Liver (tissue), 9 donors: Measurements from ENCODE around the gene NT5C1A. TPM values are rescaled to one million over a fixed set of nuclear protein-coding genes. Genes with fewer than 3 reads are reported as not detected.

Experiments used
- DNase-seq: peaks from one replicate; pipeline ENCODE4 v3.0.0-alpha.2; 2017; ENCODE audit warnings: low spot score
- H3K27ac ChIP-seq, 2 donors: one replicate each; pipeline ENCODE4 v1.7.0; 2013; ENCODE audit warnings: inconsistent platforms in 2 of 2, low read length in 2 of 2, control low read depth in 1 of 2, low read depth in 1 of 2, mild to moderate bottlenecking in 1 of 2
- H3K27me3 ChIP-seq, 4 donors: one replicate each; pipeline versions ENCODE4 v1.6.1 to v1.7.0; 2013; ENCODE audit warnings: low read length in 3 of 4, inconsistent platforms in 1 of 4, mild to moderate bottlenecking in 1 of 4, moderate library complexity in 1 of 4; ENCODE audit not compliant: control insufficient read depth in 4 of 4, insufficient read depth in 4 of 4
- H3K36me3 ChIP-seq, 4 donors: one replicate each; pipeline versions ENCODE4 v1.6.1 to v1.7.0; 2013; ENCODE audit warnings: low read length in 3 of 4, mild to moderate bottlenecking in 3 of 4, low read depth in 1 of 4, moderate library complexity in 1 of 4; ENCODE audit not compliant: control insufficient read depth in 4 of 4, insufficient read depth in 3 of 4
- H3K4me1 ChIP-seq, 4 donors: one replicate each; pipeline versions ENCODE4 v1.6.1 to v1.7.0; 2013; ENCODE audit warnings: low read length in 3 of 4, mild to moderate bottlenecking in 3 of 4, moderate library complexity in 1 of 4; ENCODE audit not compliant: control insufficient read depth in 4 of 4, insufficient read depth in 4 of 4
- H3K4me3 ChIP-seq, 3 donors: one replicate each; pipeline versions ENCODE4 v1.6.1 to v1.7.0; 2013; ENCODE audit warnings: low read length in 3 of 3, control low read depth in 1 of 3, low read depth in 1 of 3, mild to moderate bottlenecking in 1 of 3
- H3K9ac ChIP-seq, 2 donors: one replicate each; pipeline ENCODE4 v1.7.0; 2013; ENCODE audit warnings: low read length in 2 of 2, mild to moderate bottlenecking in 2 of 2, moderate library complexity in 2 of 2, control low read depth in 1 of 2, low read depth in 1 of 2
- H3K9me3 ChIP-seq, 4 donors: one replicate each; pipeline versions ENCODE4 v1.6.1 to v1.7.0; 2013; ENCODE audit warnings: low read length in 3 of 4; ENCODE audit not compliant: control insufficient read depth in 4 of 4
- ATF3 ChIP-seq: IDR thresholded peaks from 2 replicates; pipeline ENCODE4 v1.6.1; 2016; ENCODE audit warnings: antibody characterized with exemption
- CTCF ChIP-seq: fragments of 150-350 bp; IDR thresholded peaks from 2 replicates; pipeline ENCODE4 v1.5.1; 2017; ENCODE audit warnings: improper control_type of control experiment, low read depth, low read length; ENCODE audit not compliant: missing input control
- EGR1 ChIP-seq, 2 donors: IDR thresholded peaks; 2 replicates each; pipeline ENCODE4 v1.6.1; 2016 to 2018; ENCODE audit warnings: antibody characterized with exemption in 2 of 2, low read depth in 2 of 2
- FOXA1 ChIP-seq: IDR thresholded peaks from 2 replicates; pipeline ENCODE4 v1.6.1; 2016; ENCODE audit warnings: antibody characterized with exemption
- FOXA2 ChIP-seq: IDR thresholded peaks from 2 replicates; pipeline ENCODE4 v1.6.1; 2016; ENCODE audit warnings: antibody characterized with exemption
- GABPA ChIP-seq, 2 donors: IDR thresholded peaks in 1 of 2; conservative IDR thresholded peaks in 1 of 2; 2 replicates each; pipeline ENCODE4 v1.6.1; 2016; ENCODE audit warnings: antibody characterized with exemption in 2 of 2, mild to moderate bottlenecking in 1 of 2, moderate library complexity in 1 of 2
- HNF4A ChIP-seq, 2 donors: conservative IDR thresholded peaks; 2 replicates each; pipeline ENCODE4 v1.6.1; 2016; ENCODE audit warnings: antibody characterized with exemption in 2 of 2, mild to moderate bottlenecking in 2 of 2
- HNF4G ChIP-seq: IDR thresholded peaks from 2 replicates; pipeline ENCODE4 v1.6.1; 2016; ENCODE audit warnings: antibody characterized with exemption
- JUND ChIP-seq, 2 donors: IDR thresholded peaks; 2 replicates each; pipeline ENCODE4 v1.6.1; 2016; ENCODE audit warnings: antibody characterized with exemption in 2 of 2
- MAX ChIP-seq: IDR thresholded peaks from 2 replicates; pipeline ENCODE4 v1.6.1; 2016; ENCODE audit warnings: antibody characterized with exemption
- NR2F2 ChIP-seq: IDR thresholded peaks from 2 replicates; pipeline ENCODE4 v1.6.1; 2016; ENCODE audit warnings: antibody characterized with exemption
- RAD21 ChIP-seq, 2 donors: IDR thresholded peaks; 2 replicates each; pipeline ENCODE4 v1.6.1; 2016; ENCODE audit warnings: antibody characterized with exemption in 2 of 2, mild to moderate bottlenecking in 2 of 2
- REST ChIP-seq: IDR thresholded peaks from 2 replicates; pipeline ENCODE4 v1.6.1; 2016; ENCODE audit warnings: antibody characterized with exemption, mild to moderate bottlenecking
- RXRA ChIP-seq, 2 donors: IDR thresholded peaks; 2 replicates each; pipeline ENCODE4 v1.6.1; 2017 to 2018; ENCODE audit warnings: antibody characterized with exemption in 2 of 2, mild to moderate bottlenecking in 1 of 2
- SP1 ChIP-seq: IDR thresholded peaks from 2 replicates; pipeline ENCODE4 v1.6.1; 2018; ENCODE audit warnings: antibody characterized with exemption, mild to moderate bottlenecking
- YY1 ChIP-seq: IDR thresholded peaks from 2 replicates; pipeline ENCODE4 v1.6.1; 2016; ENCODE audit warnings: antibody characterized with exemption, mild to moderate bottlenecking
- ZBTB33 ChIP-seq: IDR thresholded peaks from 2 replicates; pipeline ENCODE4 v1.6.1; 2016; ENCODE audit warnings: antibody characterized with exemption
- WGBS: extraction: QIAGEN DNeasy Blood & Tissue Kit; methylation state at CpG from one replicate; pipeline ENCODE4 v1.1.7; 2013; 5-methylcytosine and 5-hydroxymethylcytosine counted together
- polyA plus RNA-seq, 2 donors: library from polyadenylated mRNA; stranded (reverse) in 1 of 2; unstranded in 1 of 2; fragments of 200-250 nt in 1 of 2; fragments of >200 nt in 1 of 2; fragmentation: Nextera tagmentation in 1 of 2; extraction: Ambion mirVana in 1 of 2; gene quantifications; one replicate each; pipeline versions ENCODE4 v1.2.1 to v1.2.3, GENCODE V29; 2013 to 2015
- total RNA-seq, 2 donors: library from RNA; depleted of rRNA; stranded (reverse); fragments of >200 nt; gene quantifications; one replicate each; pipeline ENCODE4 v1.2.3, GENCODE V29; 2014
- donor health status: healthy.
- donor health status: healthy.
- donor health status: healthy.
- donor health status: healthy.
- donor health status: healthy.

Gene NT5C1A
- total and polyA plus RNA-seq, 4 donors: 0.05 to 0.08 TPM; not detected in 2

GRCh38 chr1:39676948-39677548 lies 5.1 kb upstream of the NT5C1A start (continued):
- no peak for TF ChIP-seq REST
- no peak for TF ChIP-seq ATF3
- TF ChIP-seq RAD21 (IDR thresholded peaks at IDR 0.05): no peak
- TF ChIP-seq FOXA1: no peak
- no peak for TF ChIP-seq HNF4G
- no peak for TF ChIP-seq SP1
- no peak for TF ChIP-seq FOXA2

- H3K36me3 ChIP-seq: no peaks in the 10 kb centered on the region
- H3K27me3 ChIP-seq: peaks cover 0 to 5% (median 3%) of the 10 kb centered on the region in 4 donors
- peaks cover 2 to 14% (median 4%) of the 10 kb centered on the region in 4 donors for H3K4me1 ChIP-seq
- TF ChIP-seq ATF3: no peak
- no peak for TF ChIP-seq EGR1 (IDR thresholded peaks at IDR 0.05; ENCODE audit: low read depth in 2 of 2)
- no peak for TF ChIP-seq FOXA1
- no peak for TF ChIP-seq RXRA (IDR thresholded peaks at IDR 0.05)
- TF ChIP-seq REST: no peak
- no peak for TF ChIP-seq HNF4A (conservative IDR thresholded peaks at IDR 0.05)
- TF ChIP-seq RAD21 (IDR thresholded peaks at IDR 0.05): no peak
- TF ChIP-seq CTCF: no peak
- no peak for TF ChIP-seq GABPA (IDR thresholded peaks at IDR 0.05 in 1 of 2, conservative IDR thresholded peaks at IDR 0.05 in 1 of 2)
- TF ChIP-seq JUND (IDR thresholded peaks at IDR 0.05): no peak
- no peak for TF ChIP-seq NR2F2
- no peak for TF ChIP-seq SP1
- TF ChIP-seq ZBTB33: no peak
- no peak for TF ChIP-seq MAX
- TF ChIP-seq HNF4G: no peak
- no peak for TF ChIP-seq YY1
- H3K27ac ChIP-seq: no peak overlapping the region
- no peak for DNase-seq
- no peak overlapping the region for H3K4me3 ChIP-seq
- no peaks in the 10 kb centered on the region for H3K9me3 ChIP-seq
- no peak overlapping the region for H3K9ac ChIP-seq
- WGBS: 95% methylated on average over 1 of the region's 1 CpG
Observed at GRCh38 chr1:39675220-39675619, 3.3 kb upstream of the NT5C1A start.
